BE2C (cell line): Measurements from ENCODE around the gene ZNF860.
A peak's percentile ranks its signal among the peaks of the same experiment; 100 is the strongest.

ENCODE experiments used
- DNase-seq: peaks from one replicate; pipeline ENCODE4 v3.0.0-alpha.2; 2020
- H3K27me3 ChIP-seq: fragments of 250-450 bp; sonication (Bioruptor Pico); 2 replicates; pipeline ENCODE4 v1.5.1; 2020; ENCODE audit warnings: mild to moderate bottlenecking
- H3K36me3 ChIP-seq: fragments of 250-450 bp; sonication (Bioruptor Pico); 2 replicates; pipeline ENCODE4 v1.5.1; 2020; ENCODE audit warnings: mild to moderate bottlenecking
- H3K4me1 ChIP-seq: fragments of 250-450 bp; sonication (Bioruptor Pico); 2 replicates; pipeline ENCODE4 v1.5.1; 2020
- H3K4me3 ChIP-seq: 2 replicates; pipeline ENCODE4 v1.5.1; 2011; ENCODE audit warnings: low read depth, low read length
- H3K9me3 ChIP-seq: fragments of 250-450 bp; sonication (Bioruptor Pico); 2 replicates; pipeline ENCODE4 v1.5.1; 2020
- TF ChIP-seq, protein P1 (sequence below): IDR thresholded peaks from 2 replicates; pipeline ENCODE4 v1.5.1; 2012; ENCODE audit warnings: mild to moderate bottlenecking, low read depth, low read length

The ZNF860 gene

DNA sequence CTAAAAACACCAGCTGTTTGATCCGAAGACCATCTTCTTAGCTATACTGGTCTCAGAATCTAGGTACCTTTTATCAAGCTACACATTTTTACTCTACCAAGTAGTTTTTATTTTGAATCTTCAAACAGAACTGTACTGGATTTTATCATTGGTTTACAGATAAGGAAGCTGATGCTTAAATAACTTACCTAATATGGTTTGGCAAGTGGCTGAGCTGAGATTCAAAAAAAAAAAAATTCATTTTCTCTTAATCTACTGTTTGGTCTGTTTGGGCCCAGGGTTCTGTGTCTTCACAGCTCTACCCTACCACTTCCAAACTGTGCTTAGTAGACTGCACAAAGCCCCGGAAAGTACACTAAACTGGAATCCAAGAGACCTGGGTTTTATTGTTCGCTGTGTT is 35.7 kb downstream of the ZNF860 start:
- no peaks in the 10 kb centered on the region for H3K9me3 ChIP-seq
- H3K4me1 ChIP-seq, result no peaks in the 10 kb centered on the region
- no peak for DNase-seq
- no peaks in the 10 kb centered on the region for H3K36me3 ChIP-seq
- H3K4me3 ChIP-seq, result no peak overlapping the region
- TF ChIP-seq, protein P1, sequence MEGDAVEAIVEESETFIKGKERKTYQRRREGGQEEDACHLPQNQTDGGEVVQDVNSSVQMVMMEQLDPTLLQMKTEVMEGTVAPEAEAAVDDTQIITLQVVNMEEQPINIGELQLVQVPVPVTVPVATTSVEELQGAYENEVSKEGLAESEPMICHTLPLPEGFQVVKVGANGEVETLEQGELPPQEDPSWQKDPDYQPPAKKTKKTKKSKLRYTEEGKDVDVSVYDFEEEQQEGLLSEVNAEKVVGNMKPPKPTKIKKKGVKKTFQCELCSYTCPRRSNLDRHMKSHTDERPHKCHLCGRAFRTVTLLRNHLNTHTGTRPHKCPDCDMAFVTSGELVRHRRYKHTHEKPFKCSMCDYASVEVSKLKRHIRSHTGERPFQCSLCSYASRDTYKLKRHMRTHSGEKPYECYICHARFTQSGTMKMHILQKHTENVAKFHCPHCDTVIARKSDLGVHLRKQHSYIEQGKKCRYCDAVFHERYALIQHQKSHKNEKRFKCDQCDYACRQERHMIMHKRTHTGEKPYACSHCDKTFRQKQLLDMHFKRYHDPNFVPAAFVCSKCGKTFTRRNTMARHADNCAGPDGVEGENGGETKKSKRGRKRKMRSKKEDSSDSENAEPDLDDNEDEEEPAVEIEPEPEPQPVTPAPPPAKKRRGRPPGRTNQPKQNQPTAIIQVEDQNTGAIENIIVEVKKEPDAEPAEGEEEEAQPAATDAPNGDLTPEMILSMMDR, result no peak
- H3K27me3 ChIP-seq, result no peaks in the 10 kb centered on the region

DNA sequence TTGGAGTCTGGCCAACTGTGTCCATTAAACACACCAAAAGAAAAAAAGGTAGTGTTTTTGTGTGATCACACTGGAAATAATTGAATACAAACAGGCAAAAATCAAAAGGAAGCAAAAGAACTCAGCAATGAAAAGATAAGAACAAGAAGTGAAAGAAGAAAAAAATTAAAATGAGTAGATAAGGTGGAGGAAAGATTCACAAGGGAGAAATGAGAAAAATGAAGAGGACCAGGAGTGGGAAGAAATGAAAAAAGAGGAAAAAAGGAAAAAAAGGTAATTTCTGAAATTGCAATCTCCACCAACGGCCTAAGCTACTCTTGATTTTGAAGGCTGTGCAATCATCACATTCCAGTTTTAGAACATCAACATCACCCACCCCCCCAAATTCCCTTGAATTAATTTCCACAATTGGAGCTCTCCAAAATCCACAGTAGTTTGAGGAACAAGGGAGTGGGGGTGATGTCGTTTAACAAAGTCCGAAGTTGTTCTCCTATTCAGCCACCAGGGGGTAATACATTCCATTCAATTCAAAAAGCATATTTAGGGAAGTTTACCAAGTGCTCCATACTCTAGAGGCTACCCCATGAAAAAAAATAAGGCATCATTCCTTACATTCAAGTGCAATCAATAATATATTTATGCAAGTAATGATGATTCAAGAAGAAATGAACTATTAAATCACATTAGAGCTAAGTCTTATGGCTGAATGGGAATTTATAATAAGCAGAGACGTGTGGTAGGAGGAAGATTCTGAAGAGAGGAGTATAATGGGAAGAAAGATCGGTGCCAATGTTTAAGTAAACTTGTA is 37.4 kb downstream of the ZNF860 start:
- no peaks in the 10 kb centered on the region for H3K36me3 ChIP-seq
- H3K27me3 ChIP-seq, result no peaks in the 10 kb centered on the region
- TF ChIP-seq, protein P1, result peak; percentile 56
- no peaks in the 10 kb centered on the region for H3K9me3 ChIP-seq
- no peaks in the 10 kb centered on the region for H3K4me1 ChIP-seq
- DNase-seq, result no peak
- H3K4me3 ChIP-seq, result no peak overlapping the region

DNA sequence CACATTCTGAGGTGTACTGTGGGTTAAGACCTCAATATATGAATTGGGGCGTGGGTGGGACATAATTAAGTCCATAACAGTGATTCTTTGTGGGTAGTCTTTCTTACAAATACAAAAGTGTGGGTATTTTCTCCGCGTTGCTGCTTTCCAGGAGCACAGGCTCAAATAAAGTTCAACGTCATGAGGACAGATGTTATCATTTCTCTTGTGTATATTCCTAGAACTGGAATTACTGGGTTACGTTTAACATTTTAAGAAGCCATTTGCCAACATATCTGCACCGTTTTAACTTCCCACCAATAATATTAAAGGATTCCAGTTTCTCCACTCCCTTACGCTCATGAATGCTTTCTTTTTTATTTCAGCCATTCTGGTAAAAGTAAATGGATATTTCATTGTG is 39.6 kb downstream of the ZNF860 start:
- Histone ChIP-seq H3K27me3 (no peaks in the 10 kb centered on the region), H3K36me3 (no peaks in the 10 kb centered on the region), H3K4me1 (no peaks in the 10 kb centered on the region), H3K9me3 (no peaks in the 10 kb centered on the region), H3K4me3 (no peak overlapping the region)
- TF ChIP-seq, protein P1, result no peak
- no peak for DNase-seq

DNA sequence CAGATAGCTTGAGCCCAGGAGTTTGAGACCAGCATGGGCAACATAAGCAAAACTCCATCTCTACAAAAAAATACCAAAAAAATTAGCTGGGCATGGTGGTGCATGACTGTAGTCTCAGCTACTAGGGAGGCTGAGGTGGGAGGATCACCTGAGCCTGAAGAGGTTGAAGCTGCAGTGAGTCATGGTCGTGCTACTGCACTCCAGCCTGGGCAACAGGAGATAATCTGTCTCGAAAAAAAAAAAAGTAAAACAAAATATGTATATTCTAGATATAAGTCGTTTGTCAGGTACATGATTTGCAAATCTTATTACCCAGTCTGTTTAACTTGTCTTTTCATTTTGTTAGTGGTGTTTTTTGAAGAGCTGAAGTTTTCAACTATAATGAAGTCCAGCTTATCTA is 40.2 kb downstream of the ZNF860 start:
- Histone ChIP-seq H3K9me3 (no peaks in the 10 kb centered on the region), H3K27me3 (no peaks in the 10 kb centered on the region), H3K4me1 (no peaks in the 10 kb centered on the region), H3K36me3 (no peaks in the 10 kb centered on the region), H3K4me3 (no peak overlapping the region)
- DNase-seq, result no peak
- TF ChIP-seq, protein P1, result no peak

DNA sequence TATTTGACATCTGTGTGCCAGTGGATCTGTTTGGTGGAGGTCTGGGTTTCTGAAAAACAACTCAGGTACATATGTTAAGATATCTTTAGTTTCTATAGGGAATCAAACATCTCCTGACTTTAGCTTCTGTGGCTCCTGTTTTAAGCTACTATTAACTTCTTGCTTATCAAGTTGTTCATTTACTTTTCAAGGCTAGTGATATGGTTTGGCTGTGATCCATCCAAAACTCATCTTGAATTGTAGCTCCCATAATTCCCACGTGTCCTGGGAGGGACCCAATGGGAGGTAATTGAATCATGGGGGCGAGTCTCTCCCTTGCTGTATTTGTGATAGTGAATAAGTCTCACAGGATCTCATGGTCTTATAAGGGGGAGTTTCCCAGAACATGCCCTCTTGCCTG is 41.4 kb downstream of the ZNF860 start:
- Histone ChIP-seq H3K4me1 (no peaks in the 10 kb centered on the region), H3K36me3 (no peaks in the 10 kb centered on the region), H3K27me3 (no peaks in the 10 kb centered on the region), H3K9me3 (no peaks in the 10 kb centered on the region), H3K4me3 (no peak overlapping the region)
- DNase-seq, result no peak
- TF ChIP-seq, protein P1, result no peak

DNA sequence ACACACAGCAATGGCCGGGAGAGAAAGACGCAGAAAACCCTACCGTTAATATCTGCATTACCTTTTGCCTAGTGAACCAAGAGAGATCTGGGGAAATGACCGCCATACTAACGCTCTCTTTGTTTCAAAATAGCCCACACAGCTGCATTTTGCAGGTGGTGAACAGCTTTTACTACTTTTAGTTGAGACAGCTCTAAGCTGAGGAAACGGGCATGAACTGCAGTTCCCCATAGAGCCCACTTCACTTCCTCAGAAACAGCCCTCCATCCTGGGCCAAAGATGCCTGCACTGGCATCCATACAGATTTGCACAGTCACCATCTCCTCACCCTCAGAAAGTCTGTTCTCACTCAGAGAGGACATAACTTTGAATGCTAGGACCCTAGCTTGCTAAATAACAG is 45.0 kb downstream of the ZNF860 start:
- H3K9me3 ChIP-seq, result no peaks in the 10 kb centered on the region
- H3K4me3 ChIP-seq, result no peak overlapping the region
- H3K36me3 ChIP-seq, result no peaks in the 10 kb centered on the region
- DNase-seq, result no peak
- TF ChIP-seq, protein P1, result no peak
- H3K4me1 ChIP-seq, result no peaks in the 10 kb centered on the region
- no peaks in the 10 kb centered on the region for H3K27me3 ChIP-seq
